ENCODE data around the gene SYNJ1.

GRCh38 chr21:32693581-32693980, 34.2 kb downstream of the SYNJ1 start:
- no peak for TF ChIP-seq CTCF (IDR thresholded peaks at IDR 0.05 in 2 of 3, conservative IDR thresholded peaks at IDR 0.05 in 1 of 3; ENCODE audit: control insufficient read depth in 2 of 3, extremely low read depth in 1 of 3, insufficient read depth in 1 of 3, low read depth in 3 of 3, low read length in 3 of 3)
- TF ChIP-seq POLR2AphosphoS5 (IDR thresholded peaks at IDR 0.05; ENCODE audit: low read length) = no peak
- no peak for TF ChIP-seq POLR2A (IDR thresholded peaks at IDR 0.05; ENCODE audit: low read depth, low read length)
- no peak for TF ChIP-seq EP300 (IDR thresholded peaks at IDR 0.05; ENCODE audit: borderline replicate concordance in 1 of 2, control insufficient read depth in 1 of 2, low read depth in 2 of 2, low read length in 2 of 2)
- TF ChIP-seq JUNB (IDR thresholded peaks at IDR 0.05) = no peak
- TF ChIP-seq SIX5 (IDR thresholded peaks at IDR 0.05; ENCODE audit: low read depth, low read length, severe bottlenecking) = no peak
